Hepatocyte (in vitro differentiated cells): ENCODE data around the gene HVCN1. TPM values are rescaled to one million over a fixed set of nuclear protein-coding genes. Genes with fewer than 3 reads are reported as not detected.

Experiments
- DNase-seq: peaks from one replicate; pipeline ENCODE4 v3.0.0-alpha.2; 2016; ENCODE audit warnings: low spot score
- H2AFZ ChIP-seq: fragments of 200-600 bp; sonication (generic); 2 replicates; pipeline ENCODE4 v1.6.0; 2016; ENCODE audit warnings: antibody characterized with exemption, mild to moderate bottlenecking
- H3K27ac ChIP-seq: fragments of 200-600 bp; sonication (generic); 2 replicates; pipeline ENCODE4 v1.5.1; 2016; ENCODE audit warnings: mild to moderate bottlenecking
- H3K27me3 ChIP-seq: fragments of 200-600 bp; sonication (generic); 2 replicates; pipeline ENCODE4 v1.6.1; 2016
- H3K36me3 ChIP-seq: fragments of 200-600 bp; sonication (generic); replicated peaks from 2 replicates; pipeline ENCODE4 v1.5.1; 2016; ENCODE audit warnings: low read depth; ENCODE audit not compliant: insufficient read depth
- H3K4me1 ChIP-seq: fragments of 200-600 bp; sonication (generic); 2 replicates; pipeline ENCODE4 v1.5.1; 2016; ENCODE audit warnings: mild to moderate bottlenecking, moderate library complexity; ENCODE audit not compliant: insufficient read depth
- H3K4me2 ChIP-seq: fragments of 200-600 bp; sonication (generic); 2 replicates; pipeline ENCODE4 v1.6.0; 2016
- H3K4me3 ChIP-seq: fragments of 200-600 bp; sonication (generic); 2 replicates; pipeline ENCODE4 v1.5.1; 2016; ENCODE audit warnings: mild to moderate bottlenecking
- H3K79me2 ChIP-seq: fragments of 200-600 bp; sonication (generic); 2 replicates; pipeline ENCODE4 v1.6.0; 2017; ENCODE audit warnings: mild to moderate bottlenecking
- H3K9me2 ChIP-seq: fragments of 200-600 bp; sonication (generic); replicated peaks from 2 replicates; pipeline ENCODE4 v1.6.0; 2017; ENCODE audit warnings: mild to moderate bottlenecking; ENCODE audit not compliant: insufficient read depth
- H3K9me3 ChIP-seq: fragments of 200-600 bp; sonication (generic); 2 replicates; pipeline ENCODE4 v1.5.1; 2016; ENCODE audit warnings: low read depth, mild to moderate bottlenecking
- H4K20me1 ChIP-seq: fragments of 200-600 bp; sonication (generic); 2 replicates; pipeline ENCODE4 v1.6.0; 2016; ENCODE audit warnings: mild to moderate bottlenecking; ENCODE audit not compliant: insufficient read depth, poor library complexity, severe bottlenecking
- EZH2 ChIP-seq: fragments of 200-600 bp; sonication (generic); IDR thresholded peaks from 2 replicates; pipeline ENCODE4 v1.6.1; 2016; ENCODE audit warnings: antibody characterized with exemption, mild to moderate bottlenecking, borderline replicate concordance
- EZH2phosphoT487 ChIP-seq: fragments of 200-600 bp; sonication (generic); IDR thresholded peaks from one replicate; pipeline ENCODE4 v1.6.1; 2018; ENCODE audit warnings: antibody characterized with exemption, mild to moderate bottlenecking, low read depth, moderate library complexity; ENCODE audit not compliant: unreplicated experiment, severe bottlenecking
- WGBS: methylation state at CpG from one replicate; pipeline ENCODE4 v1.1.6; 2016; ENCODE audit warnings: low lambda C conversion rate; ENCODE audit errors: missing lambda C conversion rate; 5-methylcytosine and 5-hydroxymethylcytosine counted together
- polyA plus RNA-seq: library from polyadenylated mRNA; unstranded; fragments of >200 nt; fragmentation: Nextera tagmentation; extraction: Ambion mirVana; gene quantifications from 2 replicates; pipeline ENCODE4 v1.2.1, GENCODE V29; 2016
- total RNA-seq: library from RNA; depleted of rRNA; stranded (reverse); fragments of >200 nt; gene quantifications from 2 replicates; pipeline ENCODE4 v1.2.3, GENCODE V29; 2014
- TF ChIP-seq, protein P1 (sequence below): fragments of 200-600 bp; sonication (generic); IDR thresholded peaks from 2 replicates; pipeline ENCODE4 v1.5.1; 2016; ENCODE audit warnings: antibody characterized with exemption, mild to moderate bottlenecking; ENCODE audit not compliant: poor library complexity

HVCN1 gene
- total and polyA plus RNA-seq, 2 experiments from 2014 or later, result 5.8 to 8.9 TPM

- Histone ChIP-seq H3K27ac (no peak overlapping the region), H3K9me3 (no peaks in the 10 kb centered on the region), H3K4me1 (peaks cover 3% of the 10 kb centered on the region), H3K4me2 (no peak overlapping the region), H4K20me1 (no peaks in the 10 kb centered on the region), H3K9me2 (no peaks in the 10 kb centered on the region), H3K36me3 (no peaks in the 10 kb centered on the region), H3K79me2 (peaks cover 10% of the 10 kb centered on the region), H2AFZ (no peak overlapping the region), H3K27me3 (no peaks in the 10 kb centered on the region), H3K4me3 (no peak overlapping the region)
- TF ChIP-seq, protein P1, sequence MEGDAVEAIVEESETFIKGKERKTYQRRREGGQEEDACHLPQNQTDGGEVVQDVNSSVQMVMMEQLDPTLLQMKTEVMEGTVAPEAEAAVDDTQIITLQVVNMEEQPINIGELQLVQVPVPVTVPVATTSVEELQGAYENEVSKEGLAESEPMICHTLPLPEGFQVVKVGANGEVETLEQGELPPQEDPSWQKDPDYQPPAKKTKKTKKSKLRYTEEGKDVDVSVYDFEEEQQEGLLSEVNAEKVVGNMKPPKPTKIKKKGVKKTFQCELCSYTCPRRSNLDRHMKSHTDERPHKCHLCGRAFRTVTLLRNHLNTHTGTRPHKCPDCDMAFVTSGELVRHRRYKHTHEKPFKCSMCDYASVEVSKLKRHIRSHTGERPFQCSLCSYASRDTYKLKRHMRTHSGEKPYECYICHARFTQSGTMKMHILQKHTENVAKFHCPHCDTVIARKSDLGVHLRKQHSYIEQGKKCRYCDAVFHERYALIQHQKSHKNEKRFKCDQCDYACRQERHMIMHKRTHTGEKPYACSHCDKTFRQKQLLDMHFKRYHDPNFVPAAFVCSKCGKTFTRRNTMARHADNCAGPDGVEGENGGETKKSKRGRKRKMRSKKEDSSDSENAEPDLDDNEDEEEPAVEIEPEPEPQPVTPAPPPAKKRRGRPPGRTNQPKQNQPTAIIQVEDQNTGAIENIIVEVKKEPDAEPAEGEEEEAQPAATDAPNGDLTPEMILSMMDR, result no peak
- TF ChIP-seq EZH2 (no peak), EZH2phosphoT487 (no peak)
- no peak for DNase-seq
- WGBS, result 96% methylated on average over 5 of the region's 5 CpGs
Measured at GRCh38 chr12:110616471-110617115, 72.3 kb downstream of the HVCN1 start.

DNA sequence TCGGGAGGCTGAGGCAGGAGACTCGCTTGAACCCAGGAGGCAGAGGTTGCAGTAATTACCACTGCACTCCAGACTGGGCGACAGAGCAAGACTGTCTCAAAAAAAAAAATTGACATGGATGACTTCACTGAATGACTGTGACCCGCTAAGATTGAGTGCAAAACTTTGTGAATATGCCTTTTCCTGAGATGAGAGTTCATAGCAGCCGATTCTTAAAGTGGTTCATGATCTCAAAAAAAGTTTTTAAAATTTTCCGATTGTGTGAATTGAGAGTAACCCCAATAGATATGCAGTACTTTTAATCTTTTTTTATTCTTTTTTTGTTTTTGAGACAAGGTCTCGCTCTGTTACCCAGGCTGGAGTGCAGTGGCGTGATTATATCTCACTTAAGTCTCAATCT lies 73.7 kb downstream of the HVCN1 start:
- WGBS, result 91% methylated on average over 8 of the region's 8 CpGs

DNA sequence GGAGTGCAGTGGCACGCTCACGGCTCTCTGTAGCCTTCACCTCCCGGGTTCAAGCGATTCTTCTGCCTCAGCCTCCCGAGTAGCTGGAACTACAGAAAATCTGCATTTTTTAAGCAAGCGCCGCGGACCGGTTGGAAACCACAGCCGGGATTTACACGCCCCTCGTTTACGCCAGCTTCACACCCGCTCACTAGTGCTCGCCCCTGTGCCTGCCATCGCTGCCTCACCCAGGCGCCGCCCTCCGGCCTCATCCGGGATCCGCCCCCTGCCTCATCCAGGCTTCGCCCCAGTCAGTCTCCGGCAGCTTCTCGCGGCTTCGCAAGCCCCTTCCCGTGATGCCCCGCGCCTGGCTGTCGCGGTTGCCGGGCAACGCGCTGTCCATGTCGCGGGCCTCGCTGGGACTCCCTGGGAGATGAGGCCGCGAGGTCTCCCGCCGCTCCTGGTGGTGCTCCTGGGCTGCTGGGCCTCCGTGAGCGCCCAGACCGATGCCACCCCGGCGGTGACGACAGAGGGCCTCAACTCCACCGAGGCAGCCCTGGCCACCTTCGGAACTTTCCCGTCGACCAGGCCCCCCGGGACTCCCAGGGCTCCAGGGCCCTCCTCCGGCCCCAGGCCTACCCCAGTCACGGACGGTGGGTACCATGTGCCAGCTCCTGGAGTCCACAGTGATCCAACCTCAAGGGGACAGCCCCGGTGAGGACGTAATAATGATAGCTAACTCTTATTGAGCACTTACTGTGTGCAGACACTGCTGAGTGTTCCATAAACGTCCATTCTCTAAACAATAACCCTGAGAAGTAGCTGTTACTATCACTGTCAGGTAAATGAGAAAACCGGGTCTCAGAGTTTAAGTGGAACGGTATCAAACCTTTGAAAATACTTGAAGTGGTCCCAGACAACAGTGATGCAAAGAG lies 74.9 kb downstream of the HVCN1 start, which contains the start of gene TCTN1:
TCTN1 (plus strand) TSS at position 359 of the 914 bp plus-strand sequence; CDS start at position 413, 54 bp downstream.
- H3K4me1 ChIP-seq, result peaks cover 3% of the 10 kb centered on the region
- TF ChIP-seq EZH2phosphoT487, result no peak
- peaks cover 10% of the 10 kb centered on the region for H3K79me2 ChIP-seq
- H3K4me3 ChIP-seq, result peak within 1 kb of the TSS; percentile 52
- H3K27ac ChIP-seq, result peak within 1 kb of the TSS; percentile 42
- H3K9me2 ChIP-seq, result no peaks in the 10 kb centered on the region
- no peaks in the 10 kb centered on the region for H3K9me3 ChIP-seq
- peak within 1 kb of the TSS; percentile 87 for H2AFZ ChIP-seq
- 4% methylated on average over 52 of the region's 60 CpGs for WGBS
- H3K27me3 ChIP-seq, result no peaks in the 10 kb centered on the region
- DNase-seq, result peak; percentile 98
- H4K20me1 ChIP-seq, result no peaks in the 10 kb centered on the region
- peak within 1 kb of the TSS; percentile 86 for H3K4me2 ChIP-seq
- no peaks in the 10 kb centered on the region for H3K36me3 ChIP-seq

More for the DNA sequence above, 73.7 kb downstream of the HVCN1 start:
- H3K27ac ChIP-seq, result no peak overlapping the region
- no peak overlapping the region for H3K4me3 ChIP-seq
- no peak overlapping the region for H2AFZ ChIP-seq
- no peak for DNase-seq
- TF ChIP-seq EZH2 (no peak), EZH2phosphoT487 (no peak)
- TF ChIP-seq, protein P1, result no peak
- H3K9me3 ChIP-seq, result no peaks in the 10 kb centered on the region
- peaks cover 10% of the 10 kb centered on the region for H3K79me2 ChIP-seq
- H3K4me2 ChIP-seq, result peak overlapping the region; percentile 86
- no peaks in the 10 kb centered on the region for H3K36me3 ChIP-seq
- peaks cover 3% of the 10 kb centered on the region for H3K4me1 ChIP-seq
- H4K20me1 ChIP-seq, result no peaks in the 10 kb centered on the region
- H3K27me3 ChIP-seq, result no peaks in the 10 kb centered on the region
- no peaks in the 10 kb centered on the region for H3K9me2 ChIP-seq
